Astrocyte (in vitro differentiated cells and primary cell): ENCODE data around the gene CFAP70. TPM values are rescaled to one million over a fixed set of nuclear protein-coding genes. Genes with fewer than 3 reads are reported as not detected.

Experiments
- DNase-seq: peaks from one replicate; pipeline ENCODE4 v3.0.0-alpha.2; 2010; ENCODE audit warnings: low read depth
- FAIRE-seq: peaks from 2 replicates; lab custom pipeline; 2011; peaks lifted over from hg19 to GRCh38; lab: Jason Lieb, UNC
- H2AFZ ChIP-seq: 2 replicates; pipeline ENCODE4 v1.6.0; 2012; ENCODE audit warnings: low read depth, low read length, inconsistent platforms
- H3K27ac ChIP-seq: 2 replicates; pipeline ENCODE4 v1.5.1; 2011; ENCODE audit warnings: low read depth, low read length, inconsistent platforms
- H3K27me3 ChIP-seq: 2 replicates; pipeline ENCODE4 v1.6.0; 2011; ENCODE audit warnings: low read length, inconsistent platforms; ENCODE audit not compliant: insufficient read depth
- H3K36me3 ChIP-seq: 2 replicates; pipeline ENCODE4 v1.5.1; 2011; ENCODE audit warnings: low read length, inconsistent platforms; ENCODE audit not compliant: insufficient read depth
- H3K4me1 ChIP-seq: 2 replicates; pipeline ENCODE4 v1.5.1; 2011; ENCODE audit warnings: low read length, inconsistent platforms; ENCODE audit not compliant: insufficient read depth
- H3K4me2 ChIP-seq: 2 replicates; pipeline ENCODE4 v1.6.0; 2012; ENCODE audit warnings: low read length, inconsistent platforms
- H3K4me3 ChIP-seq: 2 replicates; pipeline ENCODE4 v1.5.1; 2011; ENCODE audit warnings: low read depth, mild to moderate bottlenecking, low read length, inconsistent platforms; ENCODE audit not compliant: insufficient read depth
- H3K79me2 ChIP-seq: 2 replicates; pipeline ENCODE4 v1.6.0; 2012; ENCODE audit warnings: mild to moderate bottlenecking, low read length, inconsistent platforms; ENCODE audit not compliant: insufficient read depth
- H3K9ac ChIP-seq: 2 replicates; pipeline ENCODE4 v1.6.0; 2012; ENCODE audit warnings: mild to moderate bottlenecking, low read length, inconsistent platforms
- H3K9me3 ChIP-seq: 2 replicates; pipeline ENCODE4 v1.5.1; 2012; ENCODE audit warnings: low read depth, mild to moderate bottlenecking, low read length, inconsistent platforms; ENCODE audit not compliant: insufficient read depth
- H4K20me1 ChIP-seq: 2 replicates; pipeline ENCODE4 v1.6.0; 2012; ENCODE audit warnings: low read length, inconsistent platforms; ENCODE audit not compliant: insufficient read depth
- H3K27ac Mint-ChIP-seq: one replicate; pipeline ENCODE4 v1.8.0; 2021; ENCODE audit warnings: mild to moderate bottlenecking, mixed read lengths; ENCODE audit not compliant: unreplicated experiment
- H3K27me3 Mint-ChIP-seq: one replicate; pipeline ENCODE4 v1.8.0; 2021; ENCODE audit warnings: low read depth, mixed read lengths; ENCODE audit not compliant: unreplicated experiment
- H3K36me3 Mint-ChIP-seq: one replicate; pipeline ENCODE4 v1.8.0; 2021; ENCODE audit warnings: low read depth, mixed read lengths; ENCODE audit not compliant: unreplicated experiment
- H3K4me1 Mint-ChIP-seq: one replicate; pipeline ENCODE4 v1.8.0; 2021; ENCODE audit warnings: low read depth, mixed read lengths; ENCODE audit not compliant: unreplicated experiment
- H3K4me3 Mint-ChIP-seq: one replicate; pipeline ENCODE4 v1.8.0; 2021; ENCODE audit warnings: mild to moderate bottlenecking, moderate library complexity, mixed read lengths; ENCODE audit not compliant: unreplicated experiment
- H3K9me3 Mint-ChIP-seq: one replicate; pipeline ENCODE4 v1.8.0; 2021; ENCODE audit warnings: mild to moderate bottlenecking, mixed read lengths; ENCODE audit not compliant: unreplicated experiment
- CTCF ChIP-seq: IDR thresholded peaks from 2 replicates; pipeline ENCODE4 v1.5.1; 2011; ENCODE audit warnings: low read depth, mild to moderate bottlenecking, inconsistent platforms, low read length, moderate library complexity; ENCODE audit not compliant: insufficient read depth
- EZH2 ChIP-seq: IDR thresholded peaks from 2 replicates; pipeline ENCODE4 v1.6.1; 2012; ENCODE audit warnings: mild to moderate bottlenecking, low read length, inconsistent platforms; ENCODE audit not compliant: insufficient read depth
- total RNA-seq: library from RNA; stranded (reverse); gene quantifications from 2 replicates; pipeline ENCODE4 v1.2.1, GENCODE V29; 2021

Gene CFAP70
- total RNA-seq, 1 donor from 2014 or later: 1.3 TPM

- peaks cover 19% of the 10 kb centered on the region for H3K4me1 Mint-ChIP-seq
These were observed 111.0 kb downstream of the CFAP70 start for GRCh38 chr10:73247509-73248258.

GRCh38 chr10:73246646-73247508 is 111.8 kb downstream of the CFAP70 start, which contains the start of gene DNAJC9:
DNAJC9 (minus strand) TSS chr10:73247255; CDS start chr10:73247189, 66 bp downstream.
- peak within 1 kb of the TSS; percentile 94 for H3K4me3 Mint-ChIP-seq

More at GRCh38 chr10:73247509-73248258, 111.0 kb downstream of the CFAP70 start:
- Mint-ChIP-seq H3K27ac (peak overlapping the region; percentile 66), H3K27me3 (no peaks in the 10 kb centered on the region), H3K4me3 (peak overlapping the region; percentile 94), H3K9me3 (no peaks in the 10 kb centered on the region), H3K36me3 (peaks cover 12% of the 10 kb centered on the region)
- Histone ChIP-seq H3K9ac (peak overlapping the region; percentile 86), H4K20me1 (peaks cover 13% of the 10 kb centered on the region), H3K4me1 (peaks cover 26% of the 10 kb centered on the region), H3K27ac (peak overlapping the region; percentile 81), H3K36me3 (peaks cover 34% of the 10 kb centered on the region), H3K4me2 (peak overlapping the region; percentile 91), H3K9me3 (no peaks in the 10 kb centered on the region), H3K79me2 (peaks cover 89% of the 10 kb centered on the region), H3K27me3 (no peaks in the 10 kb centered on the region), H3K4me3 (peak overlapping the region; percentile 89), H2AFZ (peak overlapping the region; percentile 43)
- DNase-seq (no peak), FAIRE-seq (no peak)
- no peak for TF ChIP-seq EZH2
- TF ChIP-seq CTCF: no peak

More at GRCh38 chr10:73246646-73247508, 111.8 kb downstream of the CFAP70 start, which contains the start of gene DNAJC9:
- H3K4me1 ChIP-seq: peaks cover 25% of the 10 kb centered on the region
- no peaks in the 10 kb centered on the region for H3K9me3 ChIP-seq
- H3K27me3 ChIP-seq: no peaks in the 10 kb centered on the region
- FAIRE-seq (no peak), DNase-seq (peak; percentile 80)
- no peaks in the 10 kb centered on the region for H3K27me3 Mint-ChIP-seq
- peaks cover 17% of the 10 kb centered on the region for H3K4me1 Mint-ChIP-seq
- H3K36me3 ChIP-seq: peaks cover 41% of the 10 kb centered on the region
- H2AFZ ChIP-seq: peak within 1 kb of the TSS; percentile 79
- H3K79me2 ChIP-seq: peaks cover 84% of the 10 kb centered on the region
- peak within 1 kb of the TSS; percentile 75 for H3K27ac Mint-ChIP-seq
- peaks cover 13% of the 10 kb centered on the region for H4K20me1 ChIP-seq
- peak within 1 kb of the TSS; percentile 89 for H3K4me3 ChIP-seq
- H3K9ac ChIP-seq: peak within 1 kb of the TSS; percentile 86
- peak within 1 kb of the TSS; percentile 81 for H3K27ac ChIP-seq
- peaks cover 12% of the 10 kb centered on the region for H3K36me3 Mint-ChIP-seq
- no peaks in the 10 kb centered on the region for H3K9me3 Mint-ChIP-seq
- H3K4me2 ChIP-seq: peak within 1 kb of the TSS; percentile 91
- TF ChIP-seq CTCF: no peak
- TF ChIP-seq EZH2: no peak
